ENCODE data around the gene DEF6.

The DEF6 gene

DNA sequence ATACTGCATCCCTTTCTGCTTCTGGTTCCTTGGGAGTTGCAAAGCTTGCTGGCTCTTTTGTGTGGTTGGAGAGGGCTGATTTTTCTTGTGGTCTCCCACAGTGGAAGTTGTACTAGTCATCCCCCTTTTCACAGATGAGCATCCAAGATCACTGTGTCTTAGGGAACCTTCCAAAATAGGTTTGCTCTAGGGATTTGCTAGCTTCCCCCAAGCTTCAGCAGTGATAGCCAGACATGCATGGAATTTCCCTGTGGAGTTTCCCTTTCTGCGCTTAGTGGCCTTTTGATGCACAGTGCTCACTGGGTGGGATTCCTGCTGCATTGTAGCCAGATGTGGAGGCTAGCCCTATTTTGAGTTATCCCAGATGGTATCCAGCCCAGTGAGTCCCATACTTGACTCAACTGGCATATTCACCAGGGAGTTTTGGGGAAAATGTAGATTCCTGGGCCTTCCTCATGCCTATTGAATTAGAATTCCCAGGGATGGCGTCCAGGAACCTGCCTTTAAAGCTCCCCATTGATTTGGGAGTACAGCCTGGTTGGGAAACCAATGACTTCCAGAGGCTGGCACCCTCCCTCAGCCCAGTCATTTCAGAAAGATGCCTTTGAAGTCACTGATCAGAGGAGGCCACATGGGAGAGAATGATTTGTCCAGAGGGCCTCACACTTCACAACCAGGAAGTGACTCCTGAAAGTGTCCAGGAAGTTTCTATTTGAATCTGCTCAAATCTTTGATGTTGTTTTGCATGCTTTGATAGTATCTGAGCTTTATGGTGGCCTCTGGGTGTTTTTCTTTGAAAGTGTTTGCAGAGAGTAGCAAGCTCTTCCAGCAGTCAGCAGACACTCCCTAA, 70.6 kb downstream of the DEF6 start:
- Histone ChIP-seq H3K27ac (peak overlapping the region in 1 of 2 donors; percentile 8), H3K27me3 (no peaks in the 10 kb centered on the region), H3K36me3 (no peaks in the 10 kb centered on the region), H3K9me3 (no peaks in the 10 kb centered on the region), H3K4me3 (no peak overlapping the region), H3K4me1 (peaks cover 0 to 28% (median 12%) of the 10 kb centered on the region in 4 donors)
- TF ChIP-seq, protein P1, sequence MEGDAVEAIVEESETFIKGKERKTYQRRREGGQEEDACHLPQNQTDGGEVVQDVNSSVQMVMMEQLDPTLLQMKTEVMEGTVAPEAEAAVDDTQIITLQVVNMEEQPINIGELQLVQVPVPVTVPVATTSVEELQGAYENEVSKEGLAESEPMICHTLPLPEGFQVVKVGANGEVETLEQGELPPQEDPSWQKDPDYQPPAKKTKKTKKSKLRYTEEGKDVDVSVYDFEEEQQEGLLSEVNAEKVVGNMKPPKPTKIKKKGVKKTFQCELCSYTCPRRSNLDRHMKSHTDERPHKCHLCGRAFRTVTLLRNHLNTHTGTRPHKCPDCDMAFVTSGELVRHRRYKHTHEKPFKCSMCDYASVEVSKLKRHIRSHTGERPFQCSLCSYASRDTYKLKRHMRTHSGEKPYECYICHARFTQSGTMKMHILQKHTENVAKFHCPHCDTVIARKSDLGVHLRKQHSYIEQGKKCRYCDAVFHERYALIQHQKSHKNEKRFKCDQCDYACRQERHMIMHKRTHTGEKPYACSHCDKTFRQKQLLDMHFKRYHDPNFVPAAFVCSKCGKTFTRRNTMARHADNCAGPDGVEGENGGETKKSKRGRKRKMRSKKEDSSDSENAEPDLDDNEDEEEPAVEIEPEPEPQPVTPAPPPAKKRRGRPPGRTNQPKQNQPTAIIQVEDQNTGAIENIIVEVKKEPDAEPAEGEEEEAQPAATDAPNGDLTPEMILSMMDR (IDR thresholded peaks at IDR 0.05), result no peak
- no peak for DNase-seq
- intact Hi-C loops (cut with DNase I; ENCODE audit: low total_unique reads), result no loop called here

DNA sequence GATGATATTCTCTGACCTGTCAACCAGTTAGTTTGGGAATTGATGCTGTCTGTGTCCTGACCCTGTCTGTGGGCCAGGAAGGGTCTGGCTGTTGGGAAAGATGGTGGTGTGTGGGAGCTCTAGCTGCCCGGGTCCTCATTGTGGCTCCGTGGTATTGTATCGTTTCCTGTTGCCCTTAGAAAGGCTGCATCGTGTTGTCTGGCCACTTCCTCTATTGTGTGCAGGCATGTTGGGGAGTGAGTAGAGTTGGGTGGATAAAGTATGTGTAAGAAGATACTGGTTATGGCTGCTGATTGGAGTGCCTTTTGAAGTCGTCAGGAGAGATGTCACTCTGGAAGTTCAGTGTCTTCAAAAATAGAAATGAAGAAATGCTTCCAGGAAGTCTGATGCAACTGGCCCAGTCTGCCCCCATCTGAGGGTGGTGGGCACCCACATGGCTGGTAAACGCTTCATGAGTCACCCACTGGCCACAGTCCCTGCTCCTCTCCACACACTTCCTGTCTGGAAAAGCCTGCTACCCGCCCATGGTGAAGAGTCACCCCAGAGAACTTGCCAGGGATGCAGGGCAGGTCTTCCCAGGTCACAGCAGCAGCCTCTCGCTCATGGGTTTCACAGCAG, 72.6 kb downstream of the DEF6 start:
- H3K4me3 ChIP-seq, result no peak overlapping the region
- TF ChIP-seq, protein P1 (IDR thresholded peaks at IDR 0.05), result no peak
- no peaks in the 10 kb centered on the region for H3K9me3 ChIP-seq
- peak overlapping the region; percentile 19 to 37 for H3K27ac ChIP-seq
- H3K4me1 ChIP-seq, result peaks cover 0 to 28% (median 12%) of the 10 kb centered on the region in 4 donors
- DNase-seq, result peak; percentile 79 to 91
- intact Hi-C loops (cut with DNase I; ENCODE audit: low total_unique reads), result no loop called here
- no peaks in the 10 kb centered on the region for H3K36me3 ChIP-seq
- no peaks in the 10 kb centered on the region for H3K27me3 ChIP-seq

DNA sequence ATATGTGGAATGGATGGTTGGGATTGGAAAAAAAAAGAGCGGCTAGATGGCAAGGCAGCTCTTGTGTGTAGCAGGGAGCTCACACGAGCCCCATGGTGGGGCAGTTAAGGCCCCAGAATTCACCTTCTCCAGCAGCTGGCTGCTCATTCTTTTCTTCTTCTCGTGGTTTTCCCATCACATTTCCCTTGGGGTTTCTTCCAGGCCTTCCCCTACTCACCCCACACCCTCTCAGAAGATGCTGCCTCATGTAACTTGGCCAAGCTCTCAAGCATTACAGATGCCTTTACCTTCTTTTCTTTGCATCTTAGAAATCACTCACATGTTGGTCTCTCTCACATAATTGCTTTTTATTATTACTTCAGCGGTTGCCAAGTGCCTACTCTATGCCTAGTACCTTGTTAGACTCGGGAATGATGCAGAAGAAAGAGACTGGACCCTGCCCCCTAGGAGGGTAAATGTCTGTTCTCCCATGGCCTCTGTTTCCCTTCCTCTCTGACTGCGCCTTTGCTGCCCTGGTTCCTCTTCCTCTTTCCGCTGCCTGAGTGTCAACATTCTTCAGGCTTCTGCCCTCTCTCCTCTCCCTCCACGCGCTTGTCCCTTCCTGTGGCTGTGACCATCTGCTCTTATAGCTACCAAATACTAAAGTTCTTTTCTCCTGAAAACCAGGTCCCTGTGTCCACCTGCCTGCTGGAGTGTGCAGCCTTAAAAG, 73.3 kb downstream of the DEF6 start:
- Histone ChIP-seq H3K27ac (peak overlapping the region; percentile 19 to 37), H3K4me1 (peaks cover 0 to 28% (median 12%) of the 10 kb centered on the region in 4 donors), H3K4me3 (no peak overlapping the region), H3K36me3 (no peaks in the 10 kb centered on the region), H3K27me3 (no peaks in the 10 kb centered on the region), H3K9me3 (no peaks in the 10 kb centered on the region)
- peak; percentile 53 to 69 for DNase-seq
- intact Hi-C loops (cut with DNase I; ENCODE audit: low total_unique reads), result no loop called here
- TF ChIP-seq, protein P1 (IDR thresholded peaks at IDR 0.05), result no peak

Measured in tibial artery (tissue), 4 donors.